ENCODE data around the gene SMAP1.

DNA sequence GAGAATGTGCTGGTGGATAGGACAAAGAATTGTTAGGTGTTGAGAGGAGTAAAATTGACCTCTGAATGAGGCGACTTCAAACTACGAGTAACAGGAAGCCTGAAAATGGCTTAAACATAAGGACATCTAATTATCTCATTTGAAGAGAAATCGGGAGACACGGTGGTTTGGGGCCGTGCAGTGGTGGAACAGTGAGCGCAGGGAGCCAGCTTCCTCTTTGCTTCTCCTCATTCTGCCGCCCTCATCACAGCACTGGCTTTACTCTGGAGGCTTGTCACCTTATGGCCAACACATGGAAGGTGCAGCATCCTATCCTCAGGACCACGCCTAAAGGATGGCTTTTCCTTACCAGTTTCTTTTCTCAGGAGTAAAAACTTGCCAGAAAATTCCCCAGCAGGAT, 174.9 kb downstream of the SMAP1 start:
- TF ChIP-seq, protein P1, sequence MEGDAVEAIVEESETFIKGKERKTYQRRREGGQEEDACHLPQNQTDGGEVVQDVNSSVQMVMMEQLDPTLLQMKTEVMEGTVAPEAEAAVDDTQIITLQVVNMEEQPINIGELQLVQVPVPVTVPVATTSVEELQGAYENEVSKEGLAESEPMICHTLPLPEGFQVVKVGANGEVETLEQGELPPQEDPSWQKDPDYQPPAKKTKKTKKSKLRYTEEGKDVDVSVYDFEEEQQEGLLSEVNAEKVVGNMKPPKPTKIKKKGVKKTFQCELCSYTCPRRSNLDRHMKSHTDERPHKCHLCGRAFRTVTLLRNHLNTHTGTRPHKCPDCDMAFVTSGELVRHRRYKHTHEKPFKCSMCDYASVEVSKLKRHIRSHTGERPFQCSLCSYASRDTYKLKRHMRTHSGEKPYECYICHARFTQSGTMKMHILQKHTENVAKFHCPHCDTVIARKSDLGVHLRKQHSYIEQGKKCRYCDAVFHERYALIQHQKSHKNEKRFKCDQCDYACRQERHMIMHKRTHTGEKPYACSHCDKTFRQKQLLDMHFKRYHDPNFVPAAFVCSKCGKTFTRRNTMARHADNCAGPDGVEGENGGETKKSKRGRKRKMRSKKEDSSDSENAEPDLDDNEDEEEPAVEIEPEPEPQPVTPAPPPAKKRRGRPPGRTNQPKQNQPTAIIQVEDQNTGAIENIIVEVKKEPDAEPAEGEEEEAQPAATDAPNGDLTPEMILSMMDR (IDR thresholded peaks at IDR 0.05), result no peak
- TF ChIP-seq POLR2AphosphoS5 (IDR thresholded peaks at IDR 0.05), result no peak

Measured in gastroesophageal sphincter (tissue), 3 donors.